HUES64 (cell line): ENCODE measurements around the gene EPS8L3.
"Not testable (repeated sequence)": the region's sequence is repeated elsewhere in the genome, so short reads cannot be mapped to it uniquely, and the experiment has no call there.

Experiments
- H3K27ac ChIP-seq: 2 replicates; pipeline ENCODE4 v1.7.0; 2013; ENCODE audit warnings: low read depth, low read length, inconsistent platforms
- H3K27me3 ChIP-seq: 2 replicates; pipeline ENCODE4 v1.6.1; 2013; ENCODE audit warnings: mild to moderate bottlenecking, low read length; ENCODE audit not compliant: insufficient read depth
- H3K36me3 ChIP-seq: 2 replicates; pipeline ENCODE4 v1.6.1; 2013; ENCODE audit warnings: mild to moderate bottlenecking, low read length; ENCODE audit not compliant: insufficient read depth
- H3K4me1 ChIP-seq: 2 replicates; pipeline ENCODE4 v1.6.1; 2013; ENCODE audit warnings: mild to moderate bottlenecking, low read length, moderate library complexity; ENCODE audit not compliant: insufficient read depth
- H3K4me3 ChIP-seq: 2 replicates; pipeline ENCODE4 v1.5.1; 2013; ENCODE audit warnings: mild to moderate bottlenecking, low read length, moderate library complexity
- H3K9ac ChIP-seq: 2 replicates; pipeline ENCODE4 v1.6.1; 2013; ENCODE audit warnings: mild to moderate bottlenecking, low read depth, low read length
- H3K9me3 ChIP-seq: 2 replicates; pipeline ENCODE4 v1.6.1; 2013; ENCODE audit warnings: low read depth, low read length; ENCODE audit not compliant: insufficient read depth
- WGBS: fragments of 150-250, 120-280 bp; methylation state at CpG from one replicate; pipeline ENCODE4 v1.1.7; 2013; ENCODE audit warnings: missing lambda C conversion rate; 5-methylcytosine and 5-hydroxymethylcytosine counted together

Gene EPS8L3

GRCh38 chr1:109766991-109767636 is 3.4 kb upstream of the EPS8L3 start:
- 92% methylated on average over 17 of the region's 17 CpGs for WGBS
- H3K36me3 ChIP-seq, H3K27ac ChIP-seq, H3K9ac ChIP-seq, H3K9me3 ChIP-seq, H3K4me3 ChIP-seq, H3K27me3 ChIP-seq, H3K4me1 ChIP-seq: not testable (repeated sequence)

GRCh38 chr1:109765896-109766615 is 2.3 kb upstream of the EPS8L3 start:
- no peaks in the 10 kb centered on the region for H3K9me3 ChIP-seq
- WGBS: 86% methylated on average over 13 of the region's 13 CpGs

GRCh38 chr1:109765483-109765815 is 1.7 kb upstream of the EPS8L3 start:
- no peak overlapping the region for H3K9ac ChIP-seq
- H3K27me3 ChIP-seq: no peaks in the 10 kb centered on the region
- WGBS: 89% methylated on average over 4 of the region's 4 CpGs
- no peak overlapping the region for H3K27ac ChIP-seq
- H3K36me3 ChIP-seq: no peaks in the 10 kb centered on the region
- H3K4me3 ChIP-seq: no peak overlapping the region
- H3K4me1 ChIP-seq: no peaks in the 10 kb centered on the region
- H3K9me3 ChIP-seq: no peaks in the 10 kb centered on the region

More at GRCh38 chr1:109765896-109766615, 2.3 kb upstream of the EPS8L3 start:
- no peak overlapping the region for H3K9ac ChIP-seq
- no peaks in the 10 kb centered on the region for H3K36me3 ChIP-seq
- no peaks in the 10 kb centered on the region for H3K27me3 ChIP-seq
- no peak overlapping the region for H3K4me3 ChIP-seq
- no peaks in the 10 kb centered on the region for H3K4me1 ChIP-seq
- H3K27ac ChIP-seq: no peak overlapping the region

GRCh38 chr1:109764561-109765482 is 1.1 kb upstream of the EPS8L3 start:
- H3K9me3 ChIP-seq: no peaks in the 10 kb centered on the region
- H3K4me1 ChIP-seq: no peaks in the 10 kb centered on the region
- no peak overlapping the region for H3K27ac ChIP-seq
- no peaks in the 10 kb centered on the region for H3K27me3 ChIP-seq
- WGBS: 92% methylated on average over 13 of the region's 13 CpGs
- H3K9ac ChIP-seq: no peak overlapping the region
- H3K4me3 ChIP-seq: no peak overlapping the region
- no peaks in the 10 kb centered on the region for H3K36me3 ChIP-seq

GRCh38 chr1:109762821-109763645 is 690 bp downstream of the EPS8L3 start:
- no peak overlapping the region for H3K27ac ChIP-seq
- no peaks in the 10 kb centered on the region for H3K9me3 ChIP-seq
- no peaks in the 10 kb centered on the region for H3K36me3 ChIP-seq
- WGBS: 87% methylated on average over 11 of the region's 11 CpGs
- H3K4me1 ChIP-seq: no peaks in the 10 kb centered on the region
- no peaks in the 10 kb centered on the region for H3K27me3 ChIP-seq
- no peak overlapping the region for H3K4me3 ChIP-seq
- no peak overlapping the region for H3K9ac ChIP-seq

GRCh38 chr1:109762039-109762585 is 1.6 kb downstream of the EPS8L3 start:
- H3K27me3 ChIP-seq: no peaks in the 10 kb centered on the region
- H3K9ac ChIP-seq: no peak overlapping the region
- no peaks in the 10 kb centered on the region for H3K9me3 ChIP-seq

GRCh38 chr1:109761227-109762038 is 2.3 kb downstream of the EPS8L3 start:
- 89% methylated on average over 14 of the region's 14 CpGs for WGBS
- Histone ChIP-seq H3K27me3 (no peaks in the 10 kb centered on the region), H3K27ac (no peak overlapping the region), H3K36me3 (no peaks in the 10 kb centered on the region), H3K4me1 (no peaks in the 10 kb centered on the region), H3K9me3 (no peaks in the 10 kb centered on the region), H3K9ac (no peak overlapping the region), H3K4me3 (no peak overlapping the region)

More at GRCh38 chr1:109762039-109762585, 1.6 kb downstream of the EPS8L3 start:
- Histone ChIP-seq H3K27ac (no peak overlapping the region), H3K4me3 (no peak overlapping the region), H3K36me3 (no peaks in the 10 kb centered on the region), H3K4me1 (no peaks in the 10 kb centered on the region)
- WGBS: 92% methylated on average over 7 of the region's 7 CpGs

GRCh38 chr1:109760581-109761226 is 3.0 kb downstream of the EPS8L3 start:
- WGBS: 94% methylated on average over 7 of the region's 7 CpGs
- Histone ChIP-seq H3K9ac (no peak overlapping the region), H3K27me3 (no peaks in the 10 kb centered on the region), H3K4me1 (no peaks in the 10 kb centered on the region), H3K36me3 (no peaks in the 10 kb centered on the region), H3K27ac (no peak overlapping the region), H3K4me3 (no peak overlapping the region), H3K9me3 (no peaks in the 10 kb centered on the region)

- Histone ChIP-seq H3K9me3 (no peaks in the 10 kb centered on the region), H3K27me3 (no peaks in the 10 kb centered on the region), H3K27ac (no peak overlapping the region), H3K9ac (no peak overlapping the region), H3K4me3 (no peak overlapping the region), H3K4me1 (no peaks in the 10 kb centered on the region), H3K36me3 (no peaks in the 10 kb centered on the region)
- WGBS: 93% methylated on average over 11 of the region's 11 CpGs
These were observed 4.0 kb downstream of the EPS8L3 start for GRCh38 chr1:109759513-109760334.
